NCI-H2227 (cell line): ENCODE data around the gene MS4A14.
"Not testable (repeated sequence)": the region's sequence is repeated elsewhere in the genome, so short reads cannot be mapped to it uniquely, and the experiment has no call there.

Experiments
- DNase-seq: peaks from one replicate; lab custom pipeline; 2025; ENCODE audit not compliant: unreplicated experiment; lab: John Stamatoyannopoulos, UW

Gene MS4A14

DNA sequence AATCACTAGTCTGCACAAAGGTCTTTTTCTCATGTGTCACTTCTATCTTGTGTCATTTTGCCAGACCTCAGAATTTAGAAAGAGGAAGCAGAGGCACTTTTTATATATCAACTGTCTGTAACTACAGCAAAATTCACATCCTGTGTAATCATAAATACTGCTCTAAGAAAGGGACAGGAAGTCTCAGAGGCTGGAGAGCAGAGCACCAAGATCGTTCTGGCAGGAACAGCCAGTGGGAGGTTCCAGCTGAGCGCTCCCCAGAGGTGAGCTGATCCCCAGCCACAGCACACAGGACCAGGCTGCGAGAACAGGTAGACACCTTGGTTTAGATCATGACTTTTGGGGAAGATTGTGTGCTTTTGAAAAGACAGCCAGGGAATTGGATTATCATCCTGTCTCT, 17.9 kb upstream of the MS4A14 start, which contains the start of gene MS4A7:
Gene MS4A7 (plus strand): TSS at position 179 of the 400 bp plus-strand sequence. CDS start 4,610 bp downstream, outside the sequence.
- no peak for DNase-seq

DNA sequence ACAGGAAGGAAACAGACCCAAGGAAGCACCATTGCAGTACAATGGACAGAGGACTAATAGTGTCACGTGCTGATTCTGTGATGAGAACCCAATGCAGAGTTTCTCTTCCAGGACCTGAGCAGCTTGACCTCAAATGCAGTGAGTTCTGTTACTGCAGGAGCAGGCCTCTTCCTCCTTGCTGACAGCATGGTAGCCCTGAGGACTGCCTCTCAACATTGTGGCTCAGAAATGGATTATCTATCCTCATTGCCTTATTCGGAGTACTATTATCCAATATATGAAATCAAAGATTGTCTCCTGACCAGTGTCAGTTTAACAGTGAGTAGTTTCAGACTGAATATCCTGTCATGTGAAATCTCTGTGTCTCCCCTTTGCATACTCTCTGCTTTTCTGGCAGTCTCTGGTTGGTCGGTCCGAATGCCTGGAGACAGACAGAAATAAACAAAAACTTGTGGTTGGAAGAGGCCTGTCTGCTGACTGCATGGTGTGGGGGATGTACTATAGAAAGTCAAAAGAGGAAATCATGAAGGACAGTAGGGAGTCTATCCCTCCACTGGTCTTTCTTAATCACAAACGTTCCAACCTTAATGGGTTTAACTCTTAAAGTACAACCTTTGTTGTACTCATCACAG, 6.9 kb upstream of the MS4A14 start:
- no peak for DNase-seq

DNA sequence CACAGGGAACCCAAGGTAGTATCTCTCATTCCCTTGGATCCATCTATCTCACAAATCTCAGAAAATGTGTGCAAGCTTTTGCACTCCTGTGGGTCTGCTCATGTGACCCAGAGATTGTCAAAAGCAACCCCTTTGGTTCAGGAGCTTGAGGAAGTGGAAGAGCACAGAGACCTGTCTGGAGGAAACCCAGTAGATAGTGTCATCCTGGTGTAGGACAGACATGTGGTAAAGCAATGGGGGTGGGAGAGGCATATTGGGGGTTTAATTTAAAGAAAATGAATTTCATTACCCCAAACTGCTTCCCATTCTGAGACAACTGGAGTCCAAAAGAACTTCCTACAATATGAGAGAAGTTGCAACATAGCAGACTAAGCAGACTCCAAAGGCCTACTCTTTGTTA, 5.8 kb upstream of the MS4A14 start:
- no peak for DNase-seq

- DNase-seq: no peak
Observed at GRCh38 chr11:60392361-60392760, 3.9 kb upstream of the MS4A14 start.

DNA sequence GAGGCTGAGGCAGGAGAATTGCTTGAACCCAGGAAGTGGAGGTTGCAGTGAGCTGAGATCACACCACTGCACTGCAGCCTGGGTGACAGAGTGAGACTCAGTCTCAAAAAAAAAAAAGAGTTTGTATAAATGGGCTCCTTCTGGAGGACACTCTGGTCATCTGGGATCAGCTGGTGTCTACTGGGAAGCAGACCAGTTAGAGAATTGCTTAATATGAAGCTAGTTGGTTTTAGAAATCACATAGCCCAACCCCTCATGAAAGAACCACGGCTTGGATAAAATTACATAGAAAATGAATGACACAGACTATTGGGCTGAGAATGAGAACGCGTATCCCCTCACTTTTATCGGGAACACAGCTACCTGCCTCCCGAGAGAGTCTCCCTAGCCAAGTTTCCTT, 3.2 kb upstream of the MS4A14 start:
- DNase-seq: no peak

GRCh38 chr11:60394666-60395380, 1.4 kb upstream of the MS4A14 start:
- DNase-seq: no peak

DNA sequence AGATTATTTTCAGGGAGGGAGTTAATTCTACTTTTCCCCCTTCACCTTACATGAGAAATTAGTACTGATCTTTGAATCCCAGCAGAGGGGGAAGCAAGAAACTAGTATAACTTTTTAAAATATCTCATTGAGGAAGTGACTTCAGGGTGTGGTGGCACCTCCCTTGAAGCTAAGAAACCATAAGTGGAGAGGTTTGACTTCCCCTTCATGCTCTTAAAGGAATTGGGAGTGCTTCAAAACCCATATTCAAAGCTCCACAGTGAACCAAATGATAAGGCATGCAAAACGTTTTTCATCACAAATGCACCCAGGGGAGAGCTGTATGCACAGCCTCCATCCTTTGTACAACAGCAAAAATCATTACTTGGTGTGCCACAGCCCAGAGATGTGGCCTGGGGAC, 540 bp downstream of the MS4A14 start:
- DNase-seq: no peak

DNA sequence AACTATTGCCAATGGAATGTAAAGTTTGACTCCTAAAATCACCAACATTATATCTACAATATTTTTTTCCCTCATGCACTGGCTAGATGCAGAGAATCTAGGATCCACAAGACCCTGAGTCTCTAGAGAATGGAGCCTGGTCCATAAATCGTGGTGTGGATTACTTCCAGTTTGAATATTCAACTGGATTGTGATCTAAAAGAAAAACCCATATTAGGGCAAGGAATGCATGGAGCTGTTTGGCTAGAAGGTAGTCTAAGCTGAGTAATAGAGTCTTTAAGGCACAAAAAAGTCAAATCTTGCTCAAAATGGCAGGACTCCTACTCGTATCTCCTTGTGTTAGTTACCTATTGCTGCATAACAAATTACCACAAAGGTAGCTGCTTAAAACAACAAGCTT, 23.8 kb downstream of the MS4A14 start:
- no peak for DNase-seq

- no peak for DNase-seq
Observed at GRCh38 chr11:60422609-60423008, 26.4 kb downstream of the MS4A14 start.

DNA sequence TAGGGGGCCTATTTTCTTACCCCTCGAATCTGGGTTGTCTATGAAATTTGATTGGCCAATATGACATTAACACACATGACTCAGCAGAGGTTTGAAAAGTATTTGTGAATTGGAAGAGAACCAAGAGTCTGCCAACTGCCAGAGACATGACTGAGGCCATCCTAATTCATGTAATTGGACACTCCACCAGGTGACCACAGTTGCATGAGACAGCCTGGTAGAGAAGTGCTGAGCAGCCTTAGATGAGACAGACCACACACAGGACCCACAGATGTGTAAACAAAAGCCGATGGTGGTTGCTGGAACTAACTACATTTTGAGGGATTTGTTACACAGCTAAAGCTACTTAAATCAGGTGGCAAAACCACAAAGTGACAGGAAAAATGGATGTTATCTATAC, 32.3 kb downstream of the MS4A14 start:
- DNase-seq: no peak

GRCh38 chr11:60429272-60429671, 33.0 kb downstream of the MS4A14 start, which contains the start of gene MS4A5:
Gene MS4A5, plus strand, starts transcription at chr11:60429572. Its CDS starts 103 bp downstream, at chr11:60429675.
- DNase-seq: no peak

DNA sequence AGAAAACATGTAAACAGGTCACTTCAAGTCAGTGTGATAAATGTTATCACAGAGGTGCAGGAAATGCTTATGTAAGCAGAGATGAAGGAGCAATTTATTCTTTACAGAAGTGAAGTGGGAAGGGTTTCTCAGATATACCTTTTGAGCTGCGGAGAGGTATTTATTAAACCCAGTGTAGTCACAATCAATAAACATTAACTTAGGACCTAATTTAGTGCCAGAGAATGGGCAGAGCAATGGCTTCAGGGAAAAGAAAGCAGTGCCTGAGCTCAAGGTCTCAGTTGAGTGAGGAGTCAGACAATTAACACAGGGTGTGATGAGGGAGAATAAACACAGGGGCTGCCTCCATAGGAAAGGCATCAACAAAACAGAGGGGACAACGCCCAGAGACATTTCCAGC, 35.0 kb downstream of the MS4A14 start:
- no peak for DNase-seq

GRCh38 chr11:60433401-60433800, 37.1 kb downstream of the MS4A14 start:
- DNase-seq: no peak

DNA sequence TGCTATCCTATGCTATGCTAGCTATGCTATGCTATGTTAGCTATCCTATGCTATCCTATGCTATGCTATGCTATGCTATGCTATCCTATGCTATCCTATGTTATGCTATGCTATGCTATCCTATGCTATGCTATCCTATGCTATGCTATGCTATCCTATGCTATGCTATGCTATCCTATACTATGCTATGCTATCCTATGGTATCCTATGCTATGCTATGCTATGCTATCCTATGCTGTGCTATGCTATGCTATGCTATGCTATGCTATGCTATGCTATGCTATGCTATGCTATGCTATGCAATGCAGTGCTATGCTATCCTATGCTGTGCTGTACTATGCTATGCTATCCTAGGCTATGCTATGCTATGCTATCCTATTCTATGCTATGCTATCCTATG, 50.8 kb downstream of the MS4A14 start:
- no peak for DNase-seq

DNA sequence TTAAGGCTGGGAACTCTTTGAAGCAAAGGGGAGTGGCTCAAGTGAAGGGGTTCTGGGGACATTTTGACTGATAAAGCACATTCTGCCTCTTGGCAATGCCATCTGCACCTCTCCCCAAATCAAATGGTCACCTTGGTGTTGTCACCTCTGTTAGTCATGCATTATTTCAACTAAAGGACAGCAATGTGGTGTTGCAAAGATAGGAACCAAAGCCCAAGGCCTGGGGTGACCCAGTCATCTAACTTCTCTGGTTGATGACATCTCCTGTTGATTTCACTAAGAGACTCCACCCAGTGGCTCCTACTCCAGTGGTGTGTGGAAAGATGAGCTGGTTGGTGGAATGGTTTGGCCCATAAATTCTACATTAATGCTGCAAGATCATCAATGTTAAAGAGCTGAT, 51.6 kb downstream of the MS4A14 start:
- no peak for DNase-seq

DNA sequence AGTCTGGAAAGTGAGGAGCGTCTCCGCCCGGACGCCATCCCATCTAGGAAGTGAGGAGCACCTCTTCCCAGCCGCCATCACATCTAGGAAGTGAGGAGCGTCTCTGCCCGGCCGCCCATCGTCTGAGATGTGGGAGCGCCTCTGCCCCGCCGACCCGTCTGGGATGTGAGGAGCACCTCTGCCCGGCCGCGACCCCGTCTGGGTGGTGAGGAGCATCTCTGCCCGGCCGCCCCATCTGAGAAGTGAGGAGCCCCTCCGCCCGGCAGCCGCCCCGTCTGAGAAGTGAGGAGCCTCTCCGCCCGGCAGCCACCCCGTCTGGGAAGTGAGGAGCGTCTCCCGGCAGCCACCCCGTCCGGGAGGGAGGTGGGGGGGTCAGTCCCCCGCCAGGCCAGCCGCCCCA, 54.9 kb downstream of the MS4A14 start:
- DNase-seq: not testable (repeated sequence)

DNA sequence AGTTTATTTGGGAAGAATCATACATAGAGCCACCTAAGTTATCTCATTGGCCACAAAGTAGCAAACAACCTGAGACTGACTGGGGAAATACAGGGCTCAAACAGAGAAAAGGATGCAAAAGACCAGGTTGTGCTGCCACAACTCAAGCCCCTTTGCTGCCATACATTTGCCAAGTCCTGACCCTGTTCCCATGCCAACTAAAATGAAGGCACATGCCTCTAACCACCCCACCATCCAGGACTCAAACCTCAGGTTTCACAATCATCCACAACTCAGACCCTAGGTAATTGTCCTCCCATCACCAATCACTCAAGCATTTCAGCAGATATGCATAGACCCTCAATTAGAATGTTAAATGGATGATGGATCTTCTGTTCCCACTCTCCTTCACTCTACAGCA, 58.0 kb downstream of the MS4A14 start:
- no peak for DNase-seq

- DNase-seq: no peak
Observed at GRCh38 chr11:60455531-60456042, 59.3 kb downstream of the MS4A14 start, which contains the start of gene MS4A1. Gene MS4A1, plus strand, starts transcription at chr11:60455847. Its CDS starts 6,528 bp downstream, at chr11:60462375.

DNA sequence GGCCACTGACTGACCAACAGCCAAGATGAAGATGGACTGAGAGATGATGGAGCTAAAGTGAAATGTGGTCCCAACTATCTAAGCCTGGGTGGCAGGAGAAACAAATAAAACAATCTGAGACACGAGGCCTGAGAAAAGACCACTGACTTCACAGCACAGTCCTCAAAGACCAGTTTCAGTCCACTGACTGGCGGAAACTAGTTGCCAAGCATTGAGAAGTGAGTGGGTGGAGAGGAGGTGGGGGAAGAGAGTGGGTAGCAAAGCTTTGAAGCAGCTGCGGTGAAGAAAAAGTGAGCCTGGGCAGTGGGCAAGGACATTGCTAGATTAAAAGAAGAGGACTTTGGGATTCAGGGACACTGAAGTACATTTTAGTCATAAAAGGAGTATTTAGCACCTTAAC, 61.3 kb downstream of the MS4A14 start:
- no peak for DNase-seq

DNA sequence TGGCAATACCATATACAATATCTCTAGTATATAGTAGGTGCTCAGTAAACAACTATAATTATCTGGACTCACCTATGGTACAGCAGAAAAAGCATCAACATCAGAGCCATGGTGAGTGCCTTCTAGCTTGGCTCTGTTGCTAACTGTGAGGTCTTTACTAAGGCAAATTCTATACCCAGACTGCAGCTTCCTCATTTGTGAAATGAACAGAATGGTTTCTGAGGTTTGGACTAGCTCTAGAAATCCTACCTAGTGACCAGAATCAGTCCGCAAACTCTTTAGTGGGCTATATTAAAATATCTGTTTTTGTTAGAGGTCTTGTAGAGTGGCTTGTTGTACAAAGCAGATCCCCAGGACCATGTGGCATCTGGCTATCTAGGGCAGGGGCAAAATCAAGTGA, 63.1 kb downstream of the MS4A14 start:
- DNase-seq: no peak
